Measurements from ENCODE around the gene MEAF6. TPM values are rescaled to one million over a fixed set of nuclear protein-coding genes. Genes with fewer than 3 reads are reported as not detected.

Gene MEAF6
- total and polyA plus RNA-seq, 2 experiments from 2014 or later = 60.1 to 64.5 TPM

- TF ChIP-seq ZNF462 (CRISPR knock-in tag; IDR thresholded peaks at IDR 0.05) = no peak
- no peak for TF ChIP-seq EZH2phosphoT487 (IDR thresholded peaks at IDR 0.05; ENCODE audit: unreplicated experiment)
- TF ChIP-seq CREB1 (CRISPR knock-in tag; IDR thresholded peaks at IDR 0.05; ENCODE audit: low read depth) = no peak
- no peak for TF ChIP-seq STAT1 (IDR thresholded peaks at IDR 0.05; ENCODE audit: unreplicated experiment)
- no peak for TF ChIP-seq ZNF114 (CRISPR knock-in tag; IDR thresholded peaks at IDR 0.05)
Observed at GRCh38 chr1:37497832-37498231, 16.7 kb downstream of the MEAF6 start (continued).

GRCh38 chr1:37495875-37496274, 18.7 kb downstream of the MEAF6 start:
- Histone ChIP-seq H3K27ac (ENCODE audit: low read depth) (no peak overlapping the region), H3K27me3 (ENCODE audit: insufficient read depth) (no peaks in the 10 kb centered on the region), H3K79me2 (replicated peaks; ENCODE audit: insufficient read depth) (no peaks in the 10 kb centered on the region), H3K9me2 (ENCODE audit: insufficient read depth) (no peaks in the 10 kb centered on the region), H2AFZ (no peak overlapping the region), H3K36me3 (ENCODE audit: insufficient read depth) (peaks cover 6% of the 10 kb centered on the region), H3F3A (replicated peaks; ENCODE audit: low read depth) (no peaks in the 10 kb centered on the region), H3K4me1 (ENCODE audit: insufficient read depth) (no peaks in the 10 kb centered on the region), H4K20me1 (replicated peaks; ENCODE audit: insufficient read depth) (no peaks in the 10 kb centered on the region), H3K4me2 (no peak overlapping the region), H3K4me3 (no peak overlapping the region)
- Mint-ChIP-seq H3K27ac (no peak overlapping the region), H3K36me3 (ENCODE audit: low read depth) (peaks cover 24% of the 10 kb centered on the region), H3K9me3 (no peaks in the 10 kb centered on the region), H3K27me3 (ENCODE audit: insufficient read depth, low read depth, poor library complexity) (peaks cover 4% of the 10 kb centered on the region), H3K4me1 (no peaks in the 10 kb centered on the region), H3K4me3 (no peak overlapping the region)
- DNase-seq (ENCODE audit: low spot score) = no peak
- ATAC-seq = no peak
- no peak for TF ChIP-seq ETS1 (IDR thresholded peaks at IDR 0.05)
- TF ChIP-seq EZH2phosphoT487 (IDR thresholded peaks at IDR 0.05; ENCODE audit: unreplicated experiment) = no peak
- TF ChIP-seq POLR2AphosphoS5 (IDR thresholded peaks at IDR 0.05; ENCODE audit: low read depth) = no peak
- no peak for TF ChIP-seq NANOG (IDR thresholded peaks at IDR 0.05; ENCODE audit: borderline replicate concordance)
- TF ChIP-seq CREB1 (CRISPR knock-in tag; IDR thresholded peaks at IDR 0.05; ENCODE audit: low read depth) = no peak
- no peak for TF ChIP-seq JUNB (IDR thresholded peaks at IDR 0.05; ENCODE audit: unreplicated experiment)
- no peak for TF ChIP-seq EZH2 (IDR thresholded peaks at IDR 0.05; ENCODE audit: low read depth, unreplicated experiment)
- no peak for TF ChIP-seq STAT1 (IDR thresholded peaks at IDR 0.05; ENCODE audit: unreplicated experiment)
- no peak for TF ChIP-seq ZNF331 (CRISPR knock-in tag; IDR thresholded peaks at IDR 0.05; ENCODE audit: low read depth)
- TF ChIP-seq, protein P1, sequence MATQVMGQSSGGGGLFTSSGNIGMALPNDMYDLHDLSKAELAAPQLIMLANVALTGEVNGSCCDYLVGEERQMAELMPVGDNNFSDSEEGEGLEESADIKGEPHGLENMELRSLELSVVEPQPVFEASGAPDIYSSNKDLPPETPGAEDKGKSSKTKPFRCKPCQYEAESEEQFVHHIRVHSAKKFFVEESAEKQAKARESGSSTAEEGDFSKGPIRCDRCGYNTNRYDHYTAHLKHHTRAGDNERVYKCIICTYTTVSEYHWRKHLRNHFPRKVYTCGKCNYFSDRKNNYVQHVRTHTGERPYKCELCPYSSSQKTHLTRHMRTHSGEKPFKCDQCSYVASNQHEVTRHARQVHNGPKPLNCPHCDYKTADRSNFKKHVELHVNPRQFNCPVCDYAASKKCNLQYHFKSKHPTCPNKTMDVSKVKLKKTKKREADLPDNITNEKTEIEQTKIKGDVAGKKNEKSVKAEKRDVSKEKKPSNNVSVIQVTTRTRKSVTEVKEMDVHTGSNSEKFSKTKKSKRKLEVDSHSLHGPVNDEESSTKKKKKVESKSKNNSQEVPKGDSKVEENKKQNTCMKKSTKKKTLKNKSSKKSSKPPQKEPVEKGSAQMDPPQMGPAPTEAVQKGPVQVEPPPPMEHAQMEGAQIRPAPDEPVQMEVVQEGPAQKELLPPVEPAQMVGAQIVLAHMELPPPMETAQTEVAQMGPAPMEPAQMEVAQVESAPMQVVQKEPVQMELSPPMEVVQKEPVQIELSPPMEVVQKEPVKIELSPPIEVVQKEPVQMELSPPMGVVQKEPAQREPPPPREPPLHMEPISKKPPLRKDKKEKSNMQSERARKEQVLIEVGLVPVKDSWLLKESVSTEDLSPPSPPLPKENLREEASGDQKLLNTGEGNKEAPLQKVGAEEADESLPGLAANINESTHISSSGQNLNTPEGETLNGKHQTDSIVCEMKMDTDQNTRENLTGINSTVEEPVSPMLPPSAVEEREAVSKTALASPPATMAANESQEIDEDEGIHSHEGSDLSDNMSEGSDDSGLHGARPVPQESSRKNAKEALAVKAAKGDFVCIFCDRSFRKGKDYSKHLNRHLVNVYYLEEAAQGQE (IDR thresholded peaks at IDR 0.05; ENCODE audit: unreplicated experiment) = no peak
- TF ChIP-seq ZNF114 (CRISPR knock-in tag; IDR thresholded peaks at IDR 0.05) = no peak
